Measurements from ENCODE around the gene SLC27A5.

Gene SLC27A5

GRCh38 chr19:58511353-58512208, at the start of gene SLC27A5:
Gene SLC27A5, minus strand, starts transcription at chr19:58511992. Its CDS starts 37 bp downstream, at chr19:58511955.
- no peaks in the 10 kb centered on the region for H3K27me3 ChIP-seq (ENCODE audit: insufficient read depth, low read length)
- H3K36me3 ChIP-seq (ENCODE audit: insufficient read depth, low read depth, low read length): peaks cover under 1% of the 10 kb centered on the region; the same call in 1 of the 2 replicates
- no peak within 1 kb of the TSS for H3K4me3 ChIP-seq (ENCODE audit: low read length)
- no peaks in the 10 kb centered on the region for H3K9me3 ChIP-seq (ENCODE audit: insufficient read depth, low read depth, low read length)
- no peak within 1 kb of the TSS for H3K9ac ChIP-seq (ENCODE audit: low read depth, low read length)
- H3K4me1 ChIP-seq (ENCODE audit: insufficient read depth, low read length): peaks cover 15% of the 10 kb centered on the region; the same call in 1 of the 2 replicates
- no peak within 1 kb of the TSS for H3K27ac ChIP-seq (ENCODE audit: low read length)

DNA sequence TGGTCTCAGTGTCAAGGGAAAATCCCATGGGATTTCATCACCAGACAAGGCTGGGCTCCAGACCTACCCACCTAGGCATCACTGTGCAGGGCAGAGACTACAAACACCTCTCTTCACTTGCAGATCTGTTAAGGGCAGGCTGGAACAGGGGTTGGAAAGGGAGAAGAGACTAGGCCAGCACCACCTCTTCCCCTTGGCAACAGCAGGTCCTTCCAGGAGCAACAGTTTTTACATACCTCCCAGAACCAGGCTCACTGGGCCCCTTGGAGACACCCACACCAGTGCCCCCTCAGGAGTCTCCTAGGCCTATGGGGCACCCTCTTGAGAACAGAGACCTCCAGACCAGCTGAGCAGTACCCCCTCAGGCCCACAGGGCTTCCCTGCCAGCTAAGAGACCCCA, 49.1 kb upstream of the SLC27A5 start:
- H3K9ac ChIP-seq (ENCODE audit: low read depth, low read length): no peak overlapping the region
- H3K27ac ChIP-seq (ENCODE audit: low read length): no peak overlapping the region

GRCh38 chr19:58560007-58560887, 48.5 kb upstream of the SLC27A5 start:
- H3K4me1 ChIP-seq (ENCODE audit: insufficient read depth, low read length): peaks cover 13% of the 10 kb centered on the region; the same call in 1 of the 2 replicates
- H3K4me3 ChIP-seq (ENCODE audit: low read length): peak overlapping the region; percentile 92
- peak overlapping the region; percentile 98 for H3K27ac ChIP-seq (ENCODE audit: low read length)

More for the DNA sequence above, 49.1 kb upstream of the SLC27A5 start:
- Histone ChIP-seq H3K4me3 (ENCODE audit: low read length) (no peak overlapping the region), H3K9me3 (ENCODE audit: insufficient read depth, low read depth, low read length) (no peaks in the 10 kb centered on the region), H3K4me1 (ENCODE audit: insufficient read depth, low read length) (peaks cover 13% of the 10 kb centered on the region; the same call in 1 of the 2 replicates), H3K27me3 (ENCODE audit: insufficient read depth, low read length) (peaks cover 43% of the 10 kb centered on the region), H3K36me3 (ENCODE audit: insufficient read depth, low read depth, low read length) (peaks cover 12% of the 10 kb centered on the region)

DNA sequence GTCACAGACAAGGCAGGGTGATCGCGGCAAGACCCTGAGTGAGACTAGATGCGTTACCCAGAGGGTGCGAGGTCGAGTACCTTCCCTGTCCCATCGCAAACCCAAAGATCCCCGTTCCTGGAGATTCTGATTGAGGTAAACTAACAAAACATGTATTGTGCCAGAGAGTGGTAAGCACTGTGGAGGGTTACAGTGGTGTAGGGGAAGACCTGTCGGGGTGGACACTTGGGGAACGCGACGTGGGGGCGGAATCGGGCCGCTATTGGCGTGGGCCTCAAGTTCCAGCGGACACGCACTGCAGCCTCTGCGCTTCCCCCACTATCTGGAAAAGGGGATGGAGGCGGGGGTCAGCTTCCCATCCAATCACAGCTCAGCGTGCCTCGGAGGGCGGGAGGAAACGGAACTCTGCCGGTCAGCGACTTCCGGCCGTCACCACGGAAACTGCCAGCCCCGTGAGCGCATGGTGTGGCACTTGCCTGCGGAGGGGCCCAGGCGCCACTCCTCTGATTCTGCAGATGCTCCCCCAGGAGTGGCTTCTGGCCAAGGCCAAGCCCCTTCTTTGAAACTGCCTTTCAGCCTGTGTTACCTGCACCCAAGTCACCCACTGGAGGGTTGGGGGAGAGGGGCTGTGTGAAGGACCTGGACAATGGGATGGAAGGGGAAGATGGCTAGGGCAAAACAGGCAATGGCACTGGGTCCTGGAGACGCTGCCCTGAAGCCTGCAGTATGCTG, 47.6 kb upstream of the SLC27A5 start:
- Histone ChIP-seq H3K27ac (ENCODE audit: low read length) (peak overlapping the region; percentile 98), H3K4me3 (ENCODE audit: low read length) (peak overlapping the region; percentile 92), H3K4me1 (ENCODE audit: insufficient read depth, low read length) (peaks cover 13% of the 10 kb centered on the region; the same call in 1 of the 2 replicates), H3K9ac (ENCODE audit: low read depth, low read length) (peak overlapping the region; percentile 99), H3K9me3 (ENCODE audit: insufficient read depth, low read depth, low read length) (no peaks in the 10 kb centered on the region), H3K36me3 (ENCODE audit: insufficient read depth, low read depth, low read length) (peaks cover 13% of the 10 kb centered on the region), H3K27me3 (ENCODE audit: insufficient read depth, low read length) (peaks cover 41% of the 10 kb centered on the region)

More at GRCh38 chr19:58560007-58560887, 48.5 kb upstream of the SLC27A5 start:
- no peaks in the 10 kb centered on the region for H3K9me3 ChIP-seq (ENCODE audit: insufficient read depth, low read depth, low read length)
- H3K27me3 ChIP-seq (ENCODE audit: insufficient read depth, low read length): peaks cover 43% of the 10 kb centered on the region
- peaks cover 13% of the 10 kb centered on the region for H3K36me3 ChIP-seq (ENCODE audit: insufficient read depth, low read depth, low read length)
- H3K9ac ChIP-seq (ENCODE audit: low read depth, low read length): peak overlapping the region; percentile 99; the same call in 1 of the 2 replicates

DNA sequence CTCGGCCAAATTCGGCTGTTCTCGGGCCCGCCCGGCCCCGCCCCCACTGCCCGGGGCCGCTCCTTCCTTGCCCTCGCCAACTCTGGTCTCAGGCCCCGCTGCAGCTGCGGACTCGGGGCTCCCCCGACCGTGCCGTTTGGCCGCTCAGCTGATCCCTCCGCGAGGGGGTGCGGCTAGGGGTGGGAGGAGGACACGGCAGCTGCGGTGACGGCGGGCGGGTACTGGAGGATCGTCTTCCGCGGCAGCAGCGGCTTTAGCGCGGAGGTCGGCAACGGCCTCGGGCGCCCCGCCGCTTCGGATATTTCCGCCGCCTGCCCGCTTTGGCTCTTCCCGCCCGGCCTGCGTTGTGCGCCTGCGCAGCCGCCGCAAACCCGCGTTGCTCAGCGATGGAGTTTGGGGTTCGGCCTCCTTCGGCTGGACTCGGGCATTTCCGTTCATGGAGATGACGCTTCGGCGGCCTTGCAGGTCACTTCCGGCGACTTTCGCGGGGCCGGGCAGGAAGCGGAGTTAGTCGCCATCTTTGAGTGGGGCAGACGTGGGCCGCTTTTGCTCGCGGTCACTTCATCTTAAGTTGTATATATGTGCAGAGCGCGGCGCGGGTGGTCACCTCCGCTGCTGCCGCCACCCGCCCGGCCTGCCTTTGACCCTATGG, 47.0 kb upstream of the SLC27A5 start:
- Histone ChIP-seq H3K27ac (ENCODE audit: low read length) (peak overlapping the region; percentile 98), H3K27me3 (ENCODE audit: insufficient read depth, low read length) (peaks cover 36% of the 10 kb centered on the region), H3K4me3 (ENCODE audit: low read length) (peak overlapping the region; percentile 92), H3K9me3 (ENCODE audit: insufficient read depth, low read depth, low read length) (no peaks in the 10 kb centered on the region), H3K36me3 (ENCODE audit: insufficient read depth, low read depth, low read length) (peaks cover 13% of the 10 kb centered on the region), H3K9ac (ENCODE audit: low read depth, low read length) (peak overlapping the region; percentile 99), H3K4me1 (ENCODE audit: insufficient read depth, low read length) (peaks cover 14% of the 10 kb centered on the region)

DNA sequence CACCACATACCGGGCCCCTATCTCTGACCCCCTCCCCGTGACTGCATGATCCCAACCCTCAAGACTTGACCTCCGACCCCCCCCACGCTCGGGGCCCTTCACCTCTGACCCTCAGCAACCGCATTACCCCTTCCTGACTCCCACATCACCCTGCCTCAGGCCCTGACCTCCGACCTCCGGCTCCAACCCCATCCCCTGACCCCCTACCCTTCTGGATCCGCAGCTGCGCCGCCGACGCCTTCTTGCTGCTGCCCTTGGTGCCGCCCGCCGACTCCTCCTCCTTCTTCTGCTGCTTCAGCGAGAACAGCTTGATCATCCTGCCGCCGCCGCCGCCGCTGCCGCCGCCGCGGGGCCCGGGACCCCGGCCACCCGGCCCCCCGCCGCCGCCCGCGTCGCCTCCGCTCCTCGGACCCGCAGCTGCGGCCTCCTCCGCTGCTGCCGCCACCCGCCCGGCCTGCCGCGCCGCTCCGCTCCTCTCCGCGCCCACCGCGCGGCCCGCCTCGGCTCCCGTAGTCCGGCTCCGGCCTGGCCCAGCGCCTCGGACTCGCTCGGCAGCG, 46.4 kb upstream of the SLC27A5 start, which contains the start of gene UBE2M:
Gene UBE2M, minus strand, starts transcription at position 546 of the 557 bp plus-strand sequence. Its CDS starts 230 bp downstream, at position 316.
- Histone ChIP-seq H3K9me3 (ENCODE audit: insufficient read depth, low read depth, low read length) (no peaks in the 10 kb centered on the region), H3K4me3 (ENCODE audit: low read length) (peak within 1 kb of the TSS; percentile 99), H3K27me3 (ENCODE audit: insufficient read depth, low read length) (peaks cover 30% of the 10 kb centered on the region), H3K4me1 (ENCODE audit: insufficient read depth, low read length) (peaks cover 16% of the 10 kb centered on the region), H3K36me3 (ENCODE audit: insufficient read depth, low read depth, low read length) (peaks cover 13% of the 10 kb centered on the region), H3K9ac (ENCODE audit: low read depth, low read length) (peak within 1 kb of the TSS; percentile 99), H3K27ac (ENCODE audit: low read length) (peak within 1 kb of the TSS; percentile 98)

- Histone ChIP-seq H3K36me3 (ENCODE audit: insufficient read depth, low read depth, low read length) (peaks cover 18% of the 10 kb centered on the region), H3K27ac (ENCODE audit: low read length) (no peak overlapping the region), H3K27me3 (ENCODE audit: insufficient read depth, low read length) (peaks cover 23% of the 10 kb centered on the region), H3K9ac (ENCODE audit: low read depth, low read length) (peak overlapping the region; percentile 98), H3K4me3 (ENCODE audit: low read length) (peak overlapping the region; percentile 99), H3K4me1 (ENCODE audit: insufficient read depth, low read length) (peaks cover 16% of the 10 kb centered on the region), H3K9me3 (ENCODE audit: insufficient read depth, low read depth, low read length) (no peaks in the 10 kb centered on the region)
Observed at GRCh38 chr19:58557221-58558065, 45.7 kb upstream of the SLC27A5 start.

DNA sequence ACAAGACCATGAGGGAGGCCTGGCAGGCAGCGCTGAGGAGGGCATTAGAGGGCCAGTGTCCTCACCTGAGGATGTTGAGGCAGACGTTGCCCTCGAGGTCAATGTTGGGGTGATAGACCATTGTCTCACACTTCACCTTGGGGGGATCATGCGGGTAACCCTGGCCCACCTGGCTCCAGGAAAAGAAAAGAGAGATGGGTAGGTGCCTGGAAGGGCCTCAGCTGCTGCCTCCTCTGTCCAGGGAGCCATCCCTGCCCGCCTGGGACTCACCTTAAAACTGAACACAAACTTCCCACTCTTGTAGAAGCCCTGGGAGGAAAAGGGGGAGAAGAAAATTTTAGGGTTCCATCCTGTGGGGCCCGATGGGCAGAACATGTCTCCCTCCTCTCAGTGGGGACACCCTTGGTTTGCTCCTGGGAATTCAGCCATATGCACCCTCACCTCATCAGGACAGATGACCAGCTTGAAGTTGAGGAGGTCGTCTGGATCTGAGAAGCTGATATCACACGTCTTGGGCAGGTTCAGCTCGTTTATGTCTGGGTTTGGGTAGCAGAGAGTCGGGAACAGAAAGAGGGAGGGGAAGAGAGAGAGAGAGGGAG, 44.9 kb upstream of the SLC27A5 start:
- peaks cover 16% of the 10 kb centered on the region for H3K4me1 ChIP-seq (ENCODE audit: insufficient read depth, low read length)
- H3K4me3 ChIP-seq (ENCODE audit: low read length): peak overlapping the region; percentile 99; the same call in 1 of the 2 replicates
- peak overlapping the region; percentile 98 for H3K9ac ChIP-seq (ENCODE audit: low read depth, low read length)
- peaks cover 26% of the 10 kb centered on the region for H3K36me3 ChIP-seq (ENCODE audit: insufficient read depth, low read depth, low read length)
- H3K27me3 ChIP-seq (ENCODE audit: insufficient read depth, low read length): peaks cover 15% of the 10 kb centered on the region
- H3K27ac ChIP-seq (ENCODE audit: low read length): no peak overlapping the region
- no peaks in the 10 kb centered on the region for H3K9me3 ChIP-seq (ENCODE audit: insufficient read depth, low read depth, low read length)

- no peaks in the 10 kb centered on the region for H3K9me3 ChIP-seq (ENCODE audit: insufficient read depth, low read depth, low read length)
- H3K9ac ChIP-seq (ENCODE audit: low read depth, low read length): no peak overlapping the region
- H3K36me3 ChIP-seq (ENCODE audit: insufficient read depth, low read depth, low read length): peaks cover 32% of the 10 kb centered on the region
- peak overlapping the region; percentile 99; the same call in 1 of the 2 replicates for H3K4me3 ChIP-seq (ENCODE audit: low read length)
- no peak overlapping the region for H3K27ac ChIP-seq (ENCODE audit: low read length)
- H3K27me3 ChIP-seq (ENCODE audit: insufficient read depth, low read length): peaks cover 9% of the 10 kb centered on the region
- H3K4me1 ChIP-seq (ENCODE audit: insufficient read depth, low read length): peaks cover 16% of the 10 kb centered on the region
Observed at GRCh38 chr19:58555920-58556621, 44.3 kb upstream of the SLC27A5 start.

Measured in iPS-20b (cell line).